ENCODE data around the gene VOPP1.
"Not testable (repeated sequence)": the region's sequence is repeated elsewhere in the genome, so short reads cannot be mapped to it uniquely, and the experiment has no call there.

VOPP1 gene

GRCh38 chr7:55572378-55573233 is at the start of gene VOPP1:
Gene VOPP1, minus strand, starts transcription at chr7:55572502. Its CDS starts 178 bp downstream, at chr7:55572324.
- peak; percentile 81 for DNase-seq

GRCh38 chr7:55618913-55619312 is 46.6 kb upstream of the VOPP1 start:
- no peak for DNase-seq

GRCh38 chr7:55614365-55615064 is 42.2 kb upstream of the VOPP1 start:
- not testable (repeated sequence) for DNase-seq

GRCh38 chr7:55609726-55610125 is 37.4 kb upstream of the VOPP1 start:
- DNase-seq, result not testable (repeated sequence)

DNA sequence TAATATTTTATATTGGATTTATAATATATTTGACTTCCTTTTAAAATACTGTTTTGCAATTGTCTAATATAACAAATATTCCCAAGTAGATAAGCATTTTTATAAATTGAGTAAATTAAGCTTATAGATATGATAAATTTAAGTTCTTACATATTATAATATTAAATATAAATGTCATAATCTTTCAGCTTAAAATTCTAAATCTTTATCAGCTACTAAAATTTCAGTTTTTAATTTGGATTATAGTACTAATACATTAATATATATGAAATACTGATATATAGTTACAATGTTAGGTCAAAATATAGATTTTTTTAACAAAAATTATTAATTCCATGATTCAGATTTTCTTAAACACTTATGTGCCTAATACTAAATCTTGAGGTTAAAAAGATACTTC is 33.4 kb upstream of the VOPP1 start:
- not testable (repeated sequence) for DNase-seq

GRCh38 chr7:55597944-55598499 is 25.7 kb upstream of the VOPP1 start:
- DNase-seq, result not testable (repeated sequence)

DNA sequence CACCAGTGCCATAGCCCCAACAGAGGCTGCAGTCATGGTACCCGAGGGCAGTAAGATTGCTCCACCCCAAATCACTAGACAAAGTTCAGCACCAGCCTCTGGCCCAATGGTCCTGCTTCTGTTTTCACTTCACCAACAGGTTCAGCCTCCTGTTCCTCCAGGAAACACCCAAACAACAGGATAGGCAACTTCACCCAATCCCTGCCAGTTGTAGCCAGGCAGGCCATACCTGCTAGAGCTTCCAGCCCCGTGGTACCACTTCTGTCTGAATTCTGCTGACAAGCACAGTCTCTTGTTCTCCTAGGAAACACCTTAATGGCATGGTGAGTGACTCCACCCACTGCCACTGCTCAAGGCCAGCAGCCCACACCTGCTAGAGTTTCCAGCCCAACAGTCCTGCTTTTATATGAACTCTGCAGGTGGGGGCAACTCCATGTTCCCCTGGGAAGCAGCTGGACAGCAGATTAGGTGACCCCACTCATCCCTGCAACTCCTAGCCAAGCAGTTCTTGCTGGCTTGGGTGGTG is 25.0 kb upstream of the VOPP1 start:
- DNase-seq, result not testable (repeated sequence)

DNA sequence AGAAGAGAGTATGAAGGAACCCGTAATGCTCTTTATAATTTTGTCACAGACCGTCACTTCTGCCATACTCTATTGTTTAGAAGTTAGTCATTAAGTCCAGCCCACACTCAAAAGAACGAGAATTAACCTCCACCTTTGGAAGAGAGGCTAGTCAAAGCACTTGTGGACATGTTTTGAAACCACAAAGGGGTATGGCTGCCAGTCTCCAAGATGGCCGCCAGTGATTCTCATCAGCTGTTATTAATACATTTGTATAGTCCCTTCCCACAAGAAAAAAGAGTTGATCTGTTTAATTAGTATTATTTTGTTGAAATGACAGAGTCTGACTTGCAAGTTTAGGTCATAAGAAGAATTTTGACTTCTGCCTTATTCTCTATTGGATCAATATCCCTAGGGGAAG is 23.2 kb upstream of the VOPP1 start:
- no peak for DNase-seq

- DNase-seq, result no peak
These were observed 22.6 kb upstream of the VOPP1 start for GRCh38 chr7:55594870-55595269.

DNA sequence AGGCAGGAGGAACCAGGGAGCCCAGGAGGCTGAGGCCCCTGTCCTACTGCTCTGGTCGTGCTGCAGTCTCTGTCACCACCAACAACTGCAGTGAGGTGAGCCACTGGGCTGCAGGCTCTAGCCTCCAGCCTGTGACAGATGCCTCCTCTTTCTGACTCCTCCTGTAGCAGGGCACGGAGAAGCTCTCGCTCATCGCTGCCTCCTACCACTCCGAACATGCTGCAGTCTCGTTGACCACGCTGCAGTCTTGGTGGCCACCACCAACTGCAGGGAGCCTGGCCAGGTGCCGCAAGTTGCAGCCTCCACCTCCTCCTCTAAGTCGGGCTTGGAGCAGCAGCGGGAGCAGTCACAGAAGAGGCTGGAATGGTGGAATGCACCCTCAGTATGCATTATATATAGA is 22.1 kb upstream of the VOPP1 start:
- DNase-seq, result no peak

DNA sequence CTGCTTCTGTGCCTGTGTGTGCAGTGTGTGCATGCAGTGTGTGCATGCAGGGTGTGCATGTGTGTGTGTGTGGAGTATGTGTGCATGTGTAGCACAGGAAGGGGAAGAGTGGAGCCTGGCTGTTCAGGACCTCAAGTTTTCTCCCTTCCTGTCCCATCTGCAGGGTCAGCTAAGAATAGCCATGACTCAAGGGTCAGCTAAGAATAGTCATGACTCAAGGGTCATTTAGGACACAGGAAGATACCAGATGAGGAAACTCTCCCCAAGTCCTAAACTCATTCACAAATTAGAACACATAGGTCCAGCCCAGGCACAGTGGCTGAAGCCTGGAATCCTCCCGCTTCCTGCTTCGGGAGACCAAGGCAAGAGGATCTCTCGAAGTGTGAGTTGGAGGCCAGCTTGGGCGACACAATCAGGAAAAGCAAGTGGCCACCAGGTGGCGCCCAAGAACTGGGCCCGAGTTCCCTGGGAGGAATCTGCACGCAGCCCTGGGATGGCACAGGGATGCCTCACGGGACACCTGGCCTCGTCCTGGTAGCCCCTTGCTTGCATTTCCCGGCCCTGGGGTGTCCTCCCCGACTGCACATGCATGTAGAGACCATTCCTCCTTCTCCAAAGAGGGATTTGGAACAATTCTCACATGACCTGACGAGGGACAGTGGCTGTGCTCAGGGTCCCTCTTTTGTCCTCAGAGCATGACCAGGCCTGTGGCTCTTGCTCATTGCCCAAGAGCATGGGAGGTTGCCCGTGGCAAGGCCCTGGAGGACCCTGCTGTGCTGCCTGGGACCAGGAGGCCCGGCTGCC is 21.4 kb upstream of the VOPP1 start:
- DNase-seq, result peak; percentile 41

GRCh38 chr7:55593172-55593514 is 20.8 kb upstream of the VOPP1 start:
- no peak for DNase-seq

- no peak for DNase-seq
These were observed 20.2 kb upstream of the VOPP1 start for GRCh38 chr7:55592492-55592891.

DNA sequence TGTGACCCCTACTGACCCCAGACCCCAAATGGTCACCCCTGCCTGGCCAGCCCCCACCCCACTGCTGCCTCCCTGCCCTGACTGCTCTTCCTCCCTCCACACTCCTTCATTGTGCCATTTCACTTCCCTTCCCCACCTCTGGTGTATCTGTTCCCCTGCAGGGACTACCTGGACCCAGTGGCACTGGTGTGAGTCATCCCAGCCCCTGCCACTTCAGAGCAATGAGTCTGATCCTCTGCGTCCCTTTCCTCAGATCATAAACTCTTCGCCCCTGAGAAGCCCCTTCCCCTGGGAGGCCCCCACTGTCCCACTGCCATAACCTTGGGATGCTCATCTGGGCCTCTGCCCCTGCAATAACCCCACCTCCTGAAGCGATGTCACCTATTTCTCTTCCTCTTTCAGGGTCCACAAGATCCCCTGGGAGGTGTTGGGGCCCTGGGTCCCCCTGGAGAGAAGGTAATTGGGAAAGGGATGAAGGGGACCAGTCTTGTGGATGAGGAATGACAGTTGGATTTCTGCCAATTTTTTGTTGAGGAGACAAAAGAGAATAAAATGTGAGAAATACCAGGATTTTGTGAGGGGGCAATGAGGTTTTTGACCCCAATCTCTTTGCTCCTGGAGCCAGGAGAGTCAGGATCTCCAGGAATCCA is 19.1 kb upstream of the VOPP1 start:
- DNase-seq, result no peak

DNA sequence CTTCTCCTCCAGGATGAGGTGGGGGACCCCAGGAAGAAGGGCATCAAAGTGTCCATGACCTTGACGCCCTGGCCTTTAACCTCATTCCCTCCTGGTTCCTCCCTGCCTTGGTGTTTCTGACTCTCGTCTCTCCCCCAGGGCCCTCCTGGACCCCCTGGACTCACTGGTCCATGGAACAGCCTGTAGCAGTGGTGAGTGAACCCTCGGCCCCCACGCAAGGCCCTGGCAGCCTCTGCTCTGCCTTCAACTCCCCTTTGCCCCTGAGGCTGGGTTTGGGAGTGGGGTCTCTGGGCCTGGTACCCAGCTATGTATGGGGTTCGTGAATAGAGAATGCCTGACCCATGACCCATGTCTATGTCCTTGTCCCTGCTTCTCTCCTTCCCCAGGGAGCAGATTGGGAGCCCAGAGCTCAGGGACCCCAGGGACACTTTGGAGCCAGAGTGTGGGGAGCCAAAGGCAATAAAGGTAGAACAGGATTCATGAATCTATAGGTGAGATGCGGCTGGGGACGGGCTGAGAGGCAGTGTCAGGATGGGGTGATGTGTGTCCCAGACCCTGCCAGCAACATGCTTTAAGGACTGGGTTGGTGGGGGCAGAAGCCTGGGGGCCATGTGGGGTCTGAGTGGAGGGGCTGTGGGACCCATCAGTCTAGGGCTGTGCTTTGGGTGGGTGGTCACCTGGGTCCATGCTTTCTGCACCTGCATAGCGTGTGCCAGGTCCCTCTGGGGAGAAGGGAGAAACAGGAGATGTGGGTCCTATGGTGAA is 18.4 kb upstream of the VOPP1 start:
- DNase-seq, result no peak

- no peak for DNase-seq
These were observed 17.6 kb upstream of the VOPP1 start for GRCh38 chr7:55589905-55590304.

GRCh38 chr7:55588976-55589604 is 16.8 kb upstream of the VOPP1 start:
- no peak for DNase-seq

- DNase-seq, result no peak
These were observed 16.0 kb upstream of the VOPP1 start for GRCh38 chr7:55588379-55588699.

GRCh38 chr7:55587687-55588378 is 15.5 kb upstream of the VOPP1 start:
- DNase-seq, result no peak

DNA sequence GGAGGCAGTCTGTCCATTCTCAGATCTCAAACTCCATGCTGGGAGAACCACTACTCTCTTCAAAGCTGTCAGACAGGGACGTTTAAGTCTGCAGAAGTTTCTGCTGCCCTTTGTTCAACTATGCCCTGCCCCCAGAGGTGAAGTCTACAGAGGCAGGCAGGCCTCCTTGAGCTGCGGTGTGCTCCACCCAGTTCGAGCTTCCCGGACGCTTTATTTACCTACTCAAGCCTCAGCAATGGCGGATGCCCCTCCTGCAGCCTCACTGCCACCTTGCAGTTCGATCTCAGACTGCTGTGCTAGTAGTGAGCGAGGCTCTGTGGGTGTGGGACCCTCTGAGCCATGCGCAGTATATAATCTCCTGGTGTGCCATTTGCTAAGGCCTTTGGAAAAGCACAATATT is 10.4 kb upstream of the VOPP1 start:
- not testable (repeated sequence) for DNase-seq

DNA sequence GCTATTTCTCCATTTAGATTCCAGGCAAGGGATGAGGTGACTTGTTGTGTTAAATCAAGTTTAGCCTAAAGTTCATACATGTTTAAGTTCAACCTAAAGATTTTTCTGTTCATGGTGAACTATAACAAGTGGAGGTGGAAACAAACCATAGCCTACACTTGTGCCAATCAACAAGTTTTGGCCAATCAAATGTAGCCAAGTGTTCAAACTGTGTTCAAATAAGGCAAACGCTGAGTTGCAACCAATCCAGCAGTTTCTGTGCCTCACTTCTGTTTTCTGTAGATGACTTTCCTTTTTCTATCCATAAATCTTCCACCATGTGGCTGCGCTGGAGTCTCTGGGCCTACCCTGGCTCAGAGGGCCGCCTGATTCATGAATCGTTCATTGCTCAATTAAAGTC is 4.5 kb upstream of the VOPP1 start:
- DNase-seq, result no peak

All from NCI-H1436 (cell line).